ENCODE results near the gene SNRPA1. TPM values are rescaled to one million over a fixed set of nuclear protein-coding genes. Genes with fewer than 3 reads are reported as not detected.
"Not testable (repeated sequence)": the region's sequence is repeated elsewhere in the genome, so short reads cannot be mapped to it uniquely, and the experiment has no call there.

Gene SNRPA1
- total RNA-seq (2014; rRNA removed; shearing (Covaris generic)): 27.6 and 32.6 TPM in 2 replicates

DNA sequence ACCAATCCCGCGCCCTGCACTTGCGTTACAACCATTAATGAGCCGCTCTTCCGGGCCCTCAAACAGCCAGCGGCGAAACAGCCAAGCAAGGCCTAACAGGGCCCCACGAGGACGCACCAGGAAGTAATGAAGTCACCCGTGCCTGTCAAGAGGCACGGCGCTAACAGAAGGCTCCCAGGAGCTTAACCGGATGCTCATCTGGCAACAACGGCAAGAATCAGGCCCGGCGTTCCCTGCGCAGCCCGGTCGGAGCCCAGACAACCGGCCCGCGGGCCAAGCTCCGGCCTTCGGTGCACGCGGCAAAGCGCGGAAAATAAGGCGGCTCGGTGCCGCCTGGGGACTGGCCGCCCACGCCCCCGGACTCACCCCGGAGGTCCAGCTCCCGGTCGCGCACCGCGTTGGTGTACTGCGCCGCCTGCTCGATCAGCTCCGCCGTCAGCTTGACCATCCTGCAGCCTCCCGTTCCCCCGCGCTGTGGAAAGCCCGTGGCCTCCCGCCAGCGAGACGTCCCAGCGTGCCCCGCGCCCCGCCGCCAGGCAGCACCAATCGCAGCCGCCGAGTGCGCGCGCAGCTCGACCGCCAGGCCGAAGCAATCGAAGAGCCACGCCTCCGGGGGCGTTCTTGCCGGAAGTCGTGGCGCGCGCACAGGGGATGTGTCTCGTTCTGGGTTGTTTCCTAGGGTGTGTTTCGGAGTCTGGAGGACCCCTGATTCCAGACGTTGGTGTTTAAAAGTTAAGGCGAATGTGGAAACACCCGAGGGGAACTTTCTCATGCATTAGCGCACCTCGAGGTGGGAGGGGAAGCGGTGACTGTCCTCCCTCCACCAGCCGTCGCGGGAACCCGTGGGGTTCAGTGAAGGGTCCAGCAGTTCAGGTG lies at the start of gene SNRPA1:
TSS of gene SNRPA1 (minus strand) at position 518 of the 876 bp plus-strand sequence. CDS start at position 448, 70 bp downstream.
- peak; percentile 89 for DNase-seq (ENCODE audit: low read depth)

DNA sequence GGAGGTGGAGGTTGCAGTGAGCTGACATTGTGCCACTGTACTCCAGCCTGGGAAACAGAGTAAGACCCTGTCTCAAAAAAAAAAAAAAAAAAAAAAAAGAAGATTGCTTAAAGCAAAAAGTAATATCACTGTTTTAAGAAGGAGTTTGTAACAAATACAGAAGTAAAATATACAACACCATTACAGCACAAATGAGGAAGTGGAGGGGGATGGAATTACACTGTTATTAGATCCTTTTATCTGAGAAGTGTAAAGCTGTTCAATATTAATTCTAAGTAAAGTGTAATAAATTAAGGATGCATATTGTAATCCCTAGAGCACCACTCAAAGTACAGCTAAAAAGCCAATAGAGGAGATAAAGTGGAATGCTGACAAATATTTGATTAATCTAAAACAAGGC lies 47.0 kb upstream of the SNRPA1 start:
- DNase-seq (ENCODE audit: low read depth): no peak

DNA sequence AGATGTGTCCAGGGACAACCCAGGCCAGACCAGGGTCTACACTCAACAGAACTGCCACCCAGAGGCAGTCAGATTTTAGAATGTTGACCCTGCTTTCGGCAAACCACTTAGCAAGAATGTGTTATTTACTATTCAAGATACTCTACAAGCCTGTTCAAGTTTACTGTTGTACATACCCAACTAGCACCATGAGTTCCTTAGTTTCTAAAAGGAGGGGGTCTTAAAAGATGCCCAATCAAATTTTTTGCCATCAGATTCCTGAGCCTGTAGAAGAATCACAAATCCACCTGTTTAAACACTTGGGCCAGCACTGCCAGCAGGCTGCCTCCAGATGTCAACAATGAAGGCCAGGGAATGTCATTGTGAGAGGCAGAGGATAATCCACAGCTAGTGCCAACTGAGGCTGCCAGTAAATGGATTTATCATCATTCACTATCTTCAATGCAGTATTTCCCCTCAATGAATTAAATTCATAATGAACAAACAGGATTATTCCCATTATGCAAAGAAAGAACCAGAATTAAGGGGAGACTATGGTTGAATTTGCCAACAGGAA lies 43.5 kb upstream of the SNRPA1 start:
- DNase-seq (ENCODE audit: low read depth): no peak

DNA sequence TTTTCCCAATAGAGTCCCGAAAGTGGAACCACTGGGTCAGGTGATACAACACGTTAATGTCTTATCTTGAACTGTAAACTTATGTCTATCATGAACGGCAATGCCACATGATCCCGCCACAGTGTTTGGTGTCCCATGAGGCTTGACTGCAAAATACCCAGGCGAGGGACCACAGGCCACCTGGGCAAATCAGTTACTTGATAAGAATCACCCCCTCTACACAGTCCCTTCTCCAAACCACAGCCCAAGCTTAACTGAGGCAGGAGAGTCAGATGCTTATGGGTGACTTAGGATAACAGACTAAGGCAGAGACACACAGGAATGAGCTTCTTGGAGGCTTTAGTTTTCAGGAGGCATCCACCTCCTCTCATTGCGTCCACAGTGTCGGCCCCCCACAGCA lies 42.9 kb upstream of the SNRPA1 start:
- no peak for DNase-seq (ENCODE audit: low read depth)

DNA sequence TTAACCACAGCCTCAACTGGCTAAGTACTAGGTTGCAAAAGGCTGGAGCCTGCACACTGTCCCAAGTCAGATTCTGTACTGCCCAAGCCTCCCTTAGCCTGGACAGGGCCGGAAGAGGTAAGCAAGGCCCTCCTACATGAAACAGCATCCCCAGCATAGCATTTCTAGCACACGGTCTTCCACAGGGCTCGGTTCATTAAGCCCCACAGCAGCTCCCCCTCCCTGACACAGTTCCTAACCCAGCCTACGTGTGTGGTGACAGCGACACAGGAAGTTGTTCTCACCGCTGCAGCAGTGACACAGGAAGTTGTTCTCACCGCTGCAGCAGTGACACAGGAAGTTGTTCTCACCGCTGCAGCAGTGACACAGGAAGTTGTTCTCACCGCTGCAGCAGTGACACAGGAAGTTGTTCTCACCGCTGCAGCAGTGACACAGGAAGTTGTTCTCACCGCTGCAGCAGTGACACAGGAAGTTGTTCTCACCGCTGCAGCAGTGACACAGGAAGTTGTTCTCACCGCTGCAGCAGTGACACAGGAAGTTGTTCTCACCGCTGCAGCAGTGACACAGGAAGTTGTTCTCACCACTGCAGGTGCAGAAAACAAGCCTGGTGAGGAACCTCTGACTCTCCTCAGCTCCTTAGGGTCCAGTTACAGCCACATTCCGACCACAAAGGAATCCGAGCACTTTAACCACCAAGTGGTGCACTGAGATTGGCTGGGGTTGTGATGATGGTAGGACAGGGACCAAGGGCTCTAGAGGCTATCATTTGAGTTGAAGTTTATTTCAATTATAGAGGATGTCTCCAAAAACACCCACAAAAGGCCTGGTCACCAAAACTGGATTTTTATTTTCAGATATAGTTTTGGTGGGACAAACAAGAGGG lies 39.1 kb upstream of the SNRPA1 start:
- not testable (repeated sequence) for DNase-seq (ENCODE audit: low read depth)

DNA sequence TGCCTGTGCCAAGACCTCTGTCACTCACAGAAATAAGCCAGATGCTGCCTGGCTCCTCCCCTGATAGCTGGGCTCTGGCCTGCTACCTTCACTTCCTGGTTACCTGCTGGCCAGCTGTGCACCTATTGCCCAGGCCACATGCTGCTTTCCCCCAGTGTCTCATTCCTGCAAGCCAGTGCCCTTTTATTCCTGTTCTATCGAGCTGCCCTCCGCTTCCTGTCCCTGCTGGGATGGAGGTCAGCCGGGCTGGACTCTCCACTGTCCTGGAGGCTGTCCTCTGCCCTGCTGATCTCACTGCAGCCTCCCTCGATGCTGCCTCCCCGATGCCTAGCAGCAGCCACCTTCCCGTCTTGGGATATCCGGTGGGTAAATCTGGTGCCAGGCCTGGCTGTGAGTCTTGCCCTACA lies 37.0 kb upstream of the SNRPA1 start:
- DNase-seq (ENCODE audit: low read depth): no peak

DNA sequence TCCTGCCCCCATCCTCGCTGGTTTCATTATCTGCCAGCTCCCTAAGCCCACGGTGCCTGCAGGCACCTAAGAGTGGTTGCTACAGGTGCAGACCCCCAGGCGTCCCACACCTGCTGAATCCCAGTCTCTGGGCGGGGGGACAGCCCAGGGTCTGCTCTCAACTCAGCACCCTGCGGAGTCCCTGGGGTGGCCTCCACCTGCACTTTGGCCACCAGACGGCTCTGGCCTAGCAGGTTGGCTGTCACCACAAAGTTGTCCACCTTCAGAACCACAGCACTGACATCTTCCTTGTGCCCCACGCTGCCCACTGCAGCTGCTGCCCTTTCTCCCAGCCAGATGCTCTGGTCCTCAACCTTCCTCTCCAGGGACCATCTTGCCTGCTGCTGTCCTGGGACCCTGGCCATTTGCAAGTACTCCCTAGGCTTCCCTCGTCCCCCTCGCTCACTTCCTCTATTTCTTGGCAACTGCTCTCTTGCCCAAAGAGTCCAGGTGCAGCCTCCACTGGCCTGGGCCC lies 34.9 kb upstream of the SNRPA1 start:
- no peak for DNase-seq (ENCODE audit: low read depth)

DNA sequence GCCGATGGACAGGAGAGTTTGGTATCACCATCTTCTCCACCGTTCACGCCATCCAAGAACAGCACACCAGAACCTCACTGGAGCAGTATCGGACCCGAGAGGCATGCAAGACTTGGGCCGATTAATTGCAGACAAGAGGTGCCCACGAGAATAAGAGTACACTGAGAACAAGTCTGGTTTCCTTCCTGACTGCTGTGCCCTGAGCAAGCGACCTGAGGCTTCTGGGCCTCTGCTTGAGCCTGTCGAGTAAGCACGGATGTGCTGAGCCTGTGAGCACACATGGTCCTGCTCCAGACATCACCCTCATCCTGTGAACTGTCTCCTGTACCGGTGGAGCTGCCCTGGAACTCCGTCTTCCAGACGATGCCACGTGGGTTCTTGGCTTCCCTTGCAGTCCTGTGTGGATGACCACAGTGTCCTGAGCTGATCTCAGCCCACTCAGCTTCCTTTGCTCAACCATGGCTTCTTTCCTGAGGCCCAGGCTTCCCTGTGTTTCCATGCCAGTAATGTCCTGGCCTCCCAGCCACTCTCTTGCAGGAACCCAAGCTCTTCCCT lies 34.3 kb upstream of the SNRPA1 start:
- no peak for DNase-seq (ENCODE audit: low read depth)

DNA sequence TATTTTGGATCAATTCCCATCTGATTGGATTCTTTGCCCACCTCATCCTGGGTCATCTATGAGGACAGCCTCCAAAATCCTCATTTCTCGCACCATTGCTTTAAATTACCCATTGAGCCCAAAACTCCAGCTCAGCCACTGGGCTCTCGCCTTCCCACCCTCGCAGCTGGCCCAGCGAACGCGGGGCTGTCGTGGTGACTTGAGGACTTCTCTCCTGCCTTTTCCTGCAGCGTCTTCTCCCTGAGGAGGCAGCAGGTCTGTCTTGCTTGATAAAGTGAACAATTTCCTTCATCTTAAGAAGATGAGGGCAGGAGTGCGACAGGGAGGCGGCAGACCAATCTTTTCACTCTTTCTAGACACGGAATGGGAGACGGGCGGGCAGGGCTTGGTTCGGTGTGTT lies 33.0 kb upstream of the SNRPA1 start:
- DNase-seq (ENCODE audit: low read depth): no peak

DNA sequence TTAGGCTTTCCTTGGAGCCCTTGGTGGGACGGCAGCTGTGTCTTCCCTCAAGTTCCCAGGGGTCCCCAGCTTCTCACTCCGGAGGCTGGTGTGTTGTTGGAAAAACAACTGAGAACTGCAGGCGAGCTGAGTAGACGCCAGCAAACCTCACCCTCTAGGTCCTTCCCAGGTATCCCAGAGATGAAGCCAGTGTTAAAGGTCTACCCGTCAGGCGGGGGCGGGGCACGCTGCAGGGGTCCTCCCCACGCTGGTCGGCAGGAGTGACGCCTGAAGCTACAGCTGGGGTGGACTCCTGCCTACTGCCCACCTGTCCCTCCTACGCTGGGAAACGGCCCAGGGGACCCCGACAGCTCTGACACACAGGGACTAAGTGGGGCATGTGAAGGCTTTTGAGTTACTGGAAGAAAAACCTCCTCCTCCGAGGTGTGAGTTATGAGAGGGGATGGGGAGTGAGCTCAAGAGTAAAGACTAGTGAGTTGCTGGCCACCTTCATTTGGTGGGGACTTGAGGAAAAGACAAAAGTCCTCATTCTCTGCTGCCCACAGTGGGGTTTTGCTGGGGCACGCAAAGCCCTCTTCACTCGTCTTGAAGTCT lies 32.2 kb upstream of the SNRPA1 start:
- no peak for DNase-seq (ENCODE audit: low read depth)

DNA sequence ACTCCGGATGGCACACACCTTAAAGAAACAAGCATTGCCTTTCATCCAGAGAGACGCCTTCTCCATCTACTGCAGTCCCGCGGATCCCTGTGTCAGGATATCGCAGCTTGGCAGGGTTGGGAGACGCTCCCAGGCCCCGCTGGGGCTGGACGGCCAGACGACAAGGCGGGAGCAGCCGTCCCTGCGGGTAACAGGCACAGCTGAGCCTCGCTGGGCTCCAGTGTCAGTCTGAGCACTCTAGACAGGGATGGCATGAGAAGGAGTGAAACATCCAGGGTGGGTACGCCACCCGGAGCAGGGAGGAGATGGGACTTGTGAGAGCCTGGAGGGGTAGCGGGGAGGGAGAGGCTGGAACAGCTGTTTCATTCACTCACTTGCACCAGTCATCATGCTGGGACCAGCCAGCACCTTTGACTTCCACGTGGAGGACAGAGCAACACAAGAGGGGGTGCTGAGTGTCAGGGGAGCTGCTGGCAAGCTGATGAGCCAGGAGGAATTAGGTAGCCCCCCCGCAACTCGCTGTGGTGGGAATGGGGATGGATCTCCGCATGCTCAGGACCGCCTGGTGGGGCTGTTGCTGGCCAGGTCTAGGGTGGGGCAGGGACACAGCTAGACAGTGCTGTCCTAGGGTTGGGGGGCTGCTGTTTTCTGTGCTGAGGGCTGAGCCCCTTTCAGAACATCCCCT lies 31.6 kb upstream of the SNRPA1 start:
- no peak for DNase-seq (ENCODE audit: low read depth)

DNA sequence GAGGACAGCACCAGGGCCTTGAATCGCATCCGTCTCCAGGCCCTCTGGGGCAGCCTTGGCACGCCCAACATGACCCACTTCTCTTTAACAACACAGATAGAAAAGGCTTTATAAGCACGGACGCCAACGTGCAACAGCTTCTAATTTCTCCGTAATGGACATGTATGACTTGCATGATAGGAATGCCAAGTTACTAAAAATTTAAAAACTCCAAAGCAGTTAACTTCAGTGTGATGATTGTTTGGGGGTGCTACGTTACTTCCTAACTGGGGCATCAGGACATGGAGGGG lies 30.9 kb upstream of the SNRPA1 start:
- DNase-seq (ENCODE audit: low read depth): no peak

DNA sequence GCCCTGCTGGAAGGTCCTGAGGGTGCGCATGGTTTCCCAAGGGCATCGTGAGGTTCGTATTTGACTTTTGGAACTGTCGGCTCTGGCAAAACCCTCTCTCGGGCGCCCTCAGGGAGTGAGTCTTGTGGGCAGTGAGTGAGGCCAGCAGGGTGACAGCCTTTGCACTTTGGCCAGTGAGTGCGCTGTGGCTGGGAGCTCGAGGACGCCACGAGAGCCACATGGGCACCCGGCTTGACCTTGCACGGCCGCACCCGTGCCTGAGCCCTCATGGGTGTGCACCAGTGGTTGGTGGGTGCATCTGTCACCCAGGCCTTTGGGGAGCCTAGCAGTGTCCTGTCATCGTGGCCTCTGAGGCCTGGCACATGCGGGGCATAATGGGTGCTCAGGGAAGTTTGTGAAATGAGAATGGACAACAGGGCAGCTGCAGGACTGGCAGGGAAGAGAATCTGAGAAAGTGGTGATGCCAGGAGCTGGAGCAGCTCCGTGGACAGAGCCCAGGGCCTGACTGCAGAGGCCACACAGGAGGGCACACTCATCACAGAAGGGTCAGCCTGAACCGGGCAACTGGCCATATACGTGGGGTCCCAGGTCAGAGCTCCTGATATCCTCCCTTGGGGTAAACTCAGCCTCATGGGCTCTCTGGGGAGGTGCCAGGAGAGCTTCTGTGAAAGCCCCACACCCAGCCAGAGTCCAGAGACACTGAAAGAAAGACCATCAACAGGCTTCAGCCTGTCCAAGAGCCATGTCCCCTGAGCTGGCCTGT lies 30.4 kb upstream of the SNRPA1 start:
- no peak for DNase-seq (ENCODE audit: low read depth)

DNA sequence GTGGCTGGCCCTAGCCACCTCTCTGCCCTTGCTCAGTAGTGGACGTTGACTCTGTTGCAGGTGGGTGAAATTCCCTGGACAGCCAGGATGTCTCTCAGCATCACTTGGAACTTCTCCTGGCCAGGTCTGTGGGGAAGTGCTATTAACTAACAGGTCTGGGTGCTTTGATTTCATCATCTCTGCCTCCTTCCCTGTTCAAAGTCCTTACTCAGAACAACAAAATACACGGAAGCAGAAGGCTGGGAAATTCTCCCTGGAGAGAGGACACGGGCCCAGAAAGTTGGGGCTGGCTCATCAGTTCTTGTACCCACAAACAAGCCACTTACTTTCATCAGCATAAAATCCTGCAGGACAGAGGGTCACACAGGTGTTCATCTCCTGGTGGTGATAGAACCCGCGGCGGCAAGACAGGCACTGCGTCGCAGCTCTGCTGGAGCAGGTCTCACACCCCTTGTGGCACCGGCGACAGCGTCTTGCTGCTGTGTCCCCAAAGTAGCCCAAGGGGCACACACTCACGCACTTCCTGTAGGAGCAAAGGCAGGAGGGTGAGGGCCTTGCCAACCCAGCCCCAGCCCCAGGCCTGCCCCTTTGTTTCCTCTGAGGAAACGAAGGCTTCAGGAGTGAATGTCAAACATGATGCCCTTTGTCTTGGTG lies 29.6 kb upstream of the SNRPA1 start:
- DNase-seq (ENCODE audit: low read depth): no peak

DNA sequence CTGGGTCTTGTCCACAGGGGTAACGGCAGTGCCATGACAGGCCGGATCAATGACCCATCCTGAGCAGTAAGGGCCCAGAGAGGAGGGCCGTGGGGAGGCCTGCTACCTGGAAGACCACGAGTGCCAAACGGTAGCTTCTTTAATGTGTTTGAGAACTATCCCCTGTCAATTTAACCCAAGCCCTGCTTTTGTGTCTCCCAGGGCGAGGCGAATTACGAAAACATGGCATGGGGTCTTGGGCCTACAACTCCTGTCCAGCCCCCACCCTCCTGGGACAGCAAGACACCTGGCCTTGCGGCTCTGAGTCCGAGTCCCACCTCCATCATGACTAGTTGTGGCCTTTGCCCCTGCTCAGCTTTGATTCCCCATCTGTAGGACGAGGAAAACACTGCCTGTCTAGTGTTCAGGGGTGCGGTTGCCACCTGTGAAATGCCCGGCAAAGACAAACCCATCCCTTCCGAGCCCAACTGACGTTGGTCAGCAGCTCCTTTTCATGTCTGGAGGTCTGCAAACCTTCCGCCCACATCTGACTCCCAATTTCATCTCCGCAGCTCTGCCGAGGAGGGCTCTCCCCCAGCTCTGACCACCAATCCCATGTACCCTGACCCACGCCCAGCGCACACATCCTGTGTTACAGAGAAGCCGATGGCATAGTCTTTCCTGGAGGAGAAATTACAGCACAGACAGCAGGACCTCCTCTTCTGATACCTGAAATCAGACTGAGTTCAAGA lies 28.9 kb upstream of the SNRPA1 start:
- no peak for DNase-seq (ENCODE audit: low read depth)

DNA sequence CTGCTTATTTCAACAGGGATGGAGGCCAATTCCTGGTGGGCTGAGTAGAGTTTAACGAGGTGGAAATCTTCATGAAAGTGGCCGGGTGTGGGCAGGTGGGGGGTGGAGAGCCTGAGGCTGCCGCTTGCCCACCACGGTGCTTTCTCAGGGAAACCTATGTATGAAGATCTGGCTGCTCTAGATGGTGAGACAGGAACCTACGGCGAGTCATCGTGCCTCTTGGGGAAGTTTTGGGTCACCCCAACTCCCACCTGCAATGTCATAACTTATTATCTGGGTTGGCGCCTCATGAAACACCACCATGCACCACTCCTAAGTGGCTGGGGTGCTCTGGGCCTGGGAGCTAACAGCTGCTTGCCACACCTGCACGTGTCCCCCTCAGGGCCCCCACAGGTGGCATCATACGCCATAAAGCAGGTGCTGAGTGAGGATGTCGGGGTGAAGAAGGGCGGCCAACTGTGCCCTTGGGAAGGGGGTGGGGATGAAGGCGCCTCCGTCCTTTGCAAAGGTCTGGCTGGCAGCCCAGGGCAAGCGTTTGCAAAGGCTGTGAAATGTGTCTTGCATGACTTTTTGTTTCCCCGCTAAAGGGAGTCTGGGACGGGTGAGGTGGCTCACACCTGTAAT lies 27.9 kb upstream of the SNRPA1 start:
- DNase-seq (ENCODE audit: low read depth): no peak

DNA sequence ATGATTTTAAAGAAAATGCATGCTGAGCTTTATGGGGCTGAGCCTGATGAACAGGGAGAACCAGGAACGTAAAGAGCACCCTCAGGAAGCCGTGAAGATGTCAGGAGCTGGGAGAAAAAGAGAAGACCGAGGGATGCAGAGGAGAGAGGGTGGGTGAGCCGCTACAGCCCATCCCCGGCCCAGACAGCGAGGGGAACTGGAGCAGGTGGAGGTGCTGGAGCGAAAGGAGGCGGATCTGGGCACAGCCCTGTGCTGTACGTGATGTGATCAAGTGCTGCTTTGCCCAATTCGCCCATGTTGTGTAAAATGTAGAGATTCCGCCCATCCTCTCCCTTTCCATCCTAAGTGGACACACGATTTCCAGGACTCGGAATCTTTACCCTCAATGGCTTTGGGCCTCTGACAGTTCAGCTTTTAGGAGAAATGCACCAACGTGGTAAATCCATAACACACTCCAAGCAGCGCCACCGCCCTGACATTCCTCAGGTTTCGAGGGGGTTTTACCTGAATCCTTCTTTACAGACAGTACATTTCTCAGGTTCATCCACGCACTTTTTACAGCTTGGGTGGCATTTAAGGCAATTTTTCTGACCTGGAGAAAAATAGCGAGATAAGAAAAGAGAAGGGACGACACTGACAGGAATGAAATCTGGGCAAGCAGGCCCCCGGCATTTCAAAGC lies 27.1 kb upstream of the SNRPA1 start:
- DNase-seq (ENCODE audit: low read depth): no peak

DNA sequence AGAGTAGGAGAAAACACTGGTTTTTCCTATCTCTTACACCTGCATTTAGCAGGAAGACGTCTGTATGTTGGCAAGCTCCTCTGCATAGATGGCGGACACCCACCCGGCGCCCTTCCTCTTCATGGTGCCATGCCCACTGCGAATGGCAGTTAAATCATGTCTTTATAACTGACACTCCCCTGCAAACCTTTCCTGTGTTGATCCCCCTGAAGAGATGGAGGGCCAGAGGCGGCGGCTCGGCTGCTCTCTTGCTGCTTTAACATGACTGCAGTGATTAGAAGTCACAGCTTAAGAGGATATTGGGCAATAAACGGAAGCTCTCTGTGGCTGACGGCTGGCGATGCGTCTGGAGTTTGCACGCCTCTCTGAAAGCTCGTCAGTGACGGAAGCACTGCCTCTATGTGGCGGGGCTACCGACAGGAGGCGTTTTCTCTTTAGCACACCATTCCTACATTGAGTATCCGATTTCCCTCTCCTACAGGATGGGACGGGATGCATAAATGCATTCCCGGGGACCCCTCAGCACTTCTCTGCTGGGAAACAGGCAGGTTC lies 25.5 kb upstream of the SNRPA1 start:
- DNase-seq (ENCODE audit: low read depth): no peak

Data from M059J (cell line).